ENCODE data around the gene CTSS. TPM values are rescaled to one million over a fixed set of nuclear protein-coding genes. Genes with fewer than 3 reads are reported as not detected.

Gene CTSS
- total and polyA plus RNA-seq, 7 donors: 16.3 to 267 (median 63.3) TPM

DNA sequence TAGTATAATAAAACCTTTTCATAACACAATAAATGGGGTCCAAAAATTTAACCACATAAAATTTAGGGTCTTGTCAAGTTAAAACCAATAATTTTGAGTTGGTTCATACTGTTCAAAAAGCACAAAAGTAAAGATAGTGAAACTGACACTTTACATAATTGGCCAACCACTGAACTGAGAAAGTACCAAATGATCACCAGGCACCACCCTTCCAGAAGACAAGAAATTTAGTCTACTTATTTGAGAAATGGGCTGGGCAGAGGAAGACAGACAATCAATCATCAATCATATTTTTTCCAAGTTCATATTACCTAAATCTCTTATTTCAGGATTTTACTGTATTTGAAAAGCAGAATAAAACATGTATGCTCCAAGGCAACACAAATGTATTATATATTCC, 62.2 kb downstream of the CTSS start:
- Histone ChIP-seq H3K27ac (no peak overlapping the region), H3K4me3 (no peak overlapping the region), H3K9me3 (no peaks in the 10 kb centered on the region), H3K36me3 (no peaks in the 10 kb centered on the region), H3K4me1 (no peaks in the 10 kb centered on the region), H3K27me3 (no peaks in the 10 kb centered on the region)
- DNase-seq: no peak
- intact Hi-C loops (cut with DNase I): no loop called here
- TF ChIP-seq EP300 (IDR thresholded peaks at IDR 0.05) (no peak), POLR2AphosphoS5 (IDR thresholded peaks at IDR 0.05) (no peak), POLR2A (IDR thresholded peaks at IDR 0.05) (no peak)
- TF ChIP-seq, protein P1, sequence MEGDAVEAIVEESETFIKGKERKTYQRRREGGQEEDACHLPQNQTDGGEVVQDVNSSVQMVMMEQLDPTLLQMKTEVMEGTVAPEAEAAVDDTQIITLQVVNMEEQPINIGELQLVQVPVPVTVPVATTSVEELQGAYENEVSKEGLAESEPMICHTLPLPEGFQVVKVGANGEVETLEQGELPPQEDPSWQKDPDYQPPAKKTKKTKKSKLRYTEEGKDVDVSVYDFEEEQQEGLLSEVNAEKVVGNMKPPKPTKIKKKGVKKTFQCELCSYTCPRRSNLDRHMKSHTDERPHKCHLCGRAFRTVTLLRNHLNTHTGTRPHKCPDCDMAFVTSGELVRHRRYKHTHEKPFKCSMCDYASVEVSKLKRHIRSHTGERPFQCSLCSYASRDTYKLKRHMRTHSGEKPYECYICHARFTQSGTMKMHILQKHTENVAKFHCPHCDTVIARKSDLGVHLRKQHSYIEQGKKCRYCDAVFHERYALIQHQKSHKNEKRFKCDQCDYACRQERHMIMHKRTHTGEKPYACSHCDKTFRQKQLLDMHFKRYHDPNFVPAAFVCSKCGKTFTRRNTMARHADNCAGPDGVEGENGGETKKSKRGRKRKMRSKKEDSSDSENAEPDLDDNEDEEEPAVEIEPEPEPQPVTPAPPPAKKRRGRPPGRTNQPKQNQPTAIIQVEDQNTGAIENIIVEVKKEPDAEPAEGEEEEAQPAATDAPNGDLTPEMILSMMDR (IDR thresholded peaks at IDR 0.05): no peak

DNA sequence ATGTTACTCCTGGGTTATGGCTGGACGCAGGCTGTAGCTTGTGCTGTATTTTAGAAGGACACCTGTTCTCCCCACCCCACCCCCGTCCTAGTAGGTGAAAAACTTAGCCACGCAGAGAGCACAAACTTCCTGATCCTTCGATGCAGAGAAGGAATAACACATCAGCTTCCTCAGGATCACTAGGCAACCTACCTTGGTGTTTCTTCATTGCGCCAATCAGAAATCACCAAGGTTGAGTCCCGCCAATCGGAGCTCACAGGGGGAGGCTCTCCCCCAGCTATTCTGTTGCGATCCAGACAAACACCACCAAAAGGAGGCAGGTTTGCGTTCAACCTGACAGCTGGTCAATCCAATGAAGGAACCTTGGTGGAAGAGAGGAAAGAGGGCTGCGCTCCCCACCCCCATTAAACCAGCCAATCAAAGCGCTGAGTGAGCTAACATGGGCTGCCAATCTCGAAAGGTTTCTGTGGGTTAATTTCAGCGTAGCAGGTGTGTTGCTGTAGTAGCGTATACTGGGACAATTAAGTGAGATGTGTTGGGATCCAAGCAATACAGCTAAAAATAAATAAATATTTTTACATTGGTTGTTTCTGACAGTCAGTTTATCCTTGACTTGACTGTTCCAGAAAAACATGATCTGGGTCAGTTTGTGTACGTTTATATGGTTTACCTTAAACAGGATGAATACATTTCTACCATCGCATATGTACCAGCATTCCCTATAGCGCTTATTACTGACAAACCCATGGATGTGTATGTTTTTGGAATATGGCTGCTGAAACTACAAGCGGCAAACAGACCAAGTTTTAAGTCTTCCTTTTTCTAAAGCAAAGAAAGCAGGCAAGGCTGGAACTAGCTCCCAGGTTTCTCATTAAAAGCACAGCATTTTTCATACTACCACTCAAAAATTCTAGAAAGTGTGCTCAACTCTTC, 68.3 kb downstream of the CTSS start, which contains the start of gene GOLPH3L:
GOLPH3L (minus strand) TSS at position 160 of the 933 bp plus-strand sequence. CDS start 2,316 bp downstream, outside the sequence.
- peak within 1 kb of the TSS; percentile 79 to 80 (median 79) for H3K27ac ChIP-seq
- WGBS, 2 donors: 1% methylated on average over 18 of the region's 18 CpGs
- peaks cover 0 to 24% (median 6%) of the 10 kb centered on the region in 4 donors for H3K4me1 ChIP-seq
- peaks cover 2 to 27% (median 6%) of the 10 kb centered on the region in 4 donors for H3K36me3 ChIP-seq
- H3K4me3 ChIP-seq: peak within 1 kb of the TSS; percentile 60 to 73 (median 64)
- H3K27me3 ChIP-seq: no peaks in the 10 kb centered on the region
- intact Hi-C loops (cut with DNase I): loop anchor here (5.0 to 10.0 kb wide), 3 partner anchors 65 to 228 kb away; partner anchors contain the start of gene SETDB1
- H3K9me3 ChIP-seq: no peaks in the 10 kb centered on the region
- DNase-seq: peak; percentile 98
- TF ChIP-seq EP300 (IDR thresholded peaks at IDR 0.05) (no peak), POLR2AphosphoS5 (IDR thresholded peaks at IDR 0.05) (peak; percentile 52 to 85 (median 84)), POLR2A (IDR thresholded peaks at IDR 0.05) (peak in 1 of 2 donors; percentile 58)
- TF ChIP-seq, protein P1 (IDR thresholded peaks at IDR 0.05): no peak

DNA sequence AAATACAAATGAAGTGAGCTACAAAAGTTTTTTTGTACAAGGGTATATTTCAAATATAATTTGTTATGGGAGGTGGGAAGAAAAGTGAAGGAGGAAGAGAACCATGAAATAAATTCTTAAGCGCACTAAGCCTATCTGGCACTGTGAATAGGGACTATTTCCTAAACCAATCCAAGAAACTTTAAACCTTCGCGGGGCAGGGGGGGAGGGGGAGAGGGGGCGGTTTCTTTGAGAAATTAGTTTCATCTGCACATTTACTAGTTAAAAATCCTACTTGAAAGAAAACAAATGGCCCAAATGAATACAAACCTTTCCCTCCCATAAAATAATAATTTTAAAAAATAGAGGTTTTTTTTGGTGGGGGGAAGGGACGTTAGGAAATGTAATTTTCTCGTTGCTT, 69.0 kb downstream of the CTSS start:
- H3K9me3 ChIP-seq: no peaks in the 10 kb centered on the region
- 0% methylated on average over 6 of the region's 6 CpGs for WGBS, 2 donors
- peaks cover 4 to 33% (median 7%) of the 10 kb centered on the region in 4 donors for H3K36me3 ChIP-seq
- DNase-seq: no peak
- H3K4me1 ChIP-seq: peaks cover 0 to 24% (median 6%) of the 10 kb centered on the region in 4 donors
- no peaks in the 10 kb centered on the region for H3K27me3 ChIP-seq
- H3K4me3 ChIP-seq: peak overlapping the region; percentile 60 to 73 (median 64)
- intact Hi-C loops (cut with DNase I): loop anchor here (5.0 to 10.0 kb wide), 3 partner anchors 64 to 228 kb away; partner anchors contain the start of gene SETDB1
- peak overlapping the region; percentile 79 to 80 (median 79) for H3K27ac ChIP-seq
- TF ChIP-seq POLR2A (IDR thresholded peaks at IDR 0.05) (no peak), POLR2AphosphoS5 (IDR thresholded peaks at IDR 0.05) (no peak), EP300 (IDR thresholded peaks at IDR 0.05) (no peak)
- TF ChIP-seq, protein P1 (IDR thresholded peaks at IDR 0.05): no peak

DNA sequence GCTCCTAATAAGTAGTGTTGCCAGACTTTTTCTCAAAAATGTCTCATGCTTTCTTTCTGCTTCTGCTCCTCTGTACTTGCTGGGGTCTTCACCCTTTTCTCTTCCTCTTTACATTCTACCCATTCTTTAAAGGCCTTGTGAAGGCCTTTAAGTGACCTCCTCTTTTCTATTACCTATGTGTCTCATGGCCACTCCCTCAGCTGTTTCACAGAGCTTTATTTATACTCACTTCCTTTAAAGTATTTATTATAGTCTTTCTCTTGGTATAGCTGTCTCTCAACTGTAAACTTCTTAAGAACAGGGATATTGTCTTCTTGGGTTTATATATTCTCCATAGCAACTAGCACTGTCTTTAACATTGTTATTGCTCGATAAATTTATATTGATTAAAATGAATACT, 69.4 kb downstream of the CTSS start:
- H3K27ac ChIP-seq: peak overlapping the region; percentile 79 to 80 (median 79)
- TF ChIP-seq POLR2AphosphoS5 (IDR thresholded peaks at IDR 0.05) (no peak), EP300 (IDR thresholded peaks at IDR 0.05) (no peak), POLR2A (IDR thresholded peaks at IDR 0.05) (no peak)
- TF ChIP-seq, protein P1 (IDR thresholded peaks at IDR 0.05): no peak
- H3K9me3 ChIP-seq: no peaks in the 10 kb centered on the region
- H3K4me1 ChIP-seq: peaks cover 0 to 24% (median 6%) of the 10 kb centered on the region in 4 donors
- no peaks in the 10 kb centered on the region for H3K27me3 ChIP-seq
- DNase-seq: no peak
- peak overlapping the region in 3 of 4 donors; percentile 61 to 73 (median 67) for H3K4me3 ChIP-seq
- WGBS, 2 donors: 4 to 25% methylated on average over 1 of the region's 1 CpG
- peaks cover 4 to 38% (median 9%) of the 10 kb centered on the region in 4 donors for H3K36me3 ChIP-seq
- intact Hi-C loops (cut with DNase I): loop anchor here (5.0 to 10.0 kb wide), 3 partner anchors 64 to 229 kb away; partner anchors contain the start of gene SETDB1
